HCT116 (cell line): ENCODE results near the gene TBRG4. TPM values are rescaled to one million over a fixed set of nuclear protein-coding genes. Genes with fewer than 3 reads are reported as not detected.
A peak's percentile ranks its signal among the peaks of the same experiment; 100 is the strongest.

Source experiments
- ATAC-seq: fragments of 200-7000 bp; cut with Tn5 transposase; 2 replicates; pipeline ENCODE4 v1.9.1; 2020; ENCODE audit warnings: mild to moderate bottlenecking, moderate library complexity
- BruUV-seq: library from RNA; stranded (reverse); fragments of 400-500 nt; replicated peaks from 2 replicates; lab custom pipeline; 2021; lab: Mats Ljungman, UMichigan
- CTCF ChIA-PET: fragments of 300-600 bp; sonication (Branson Sonifier 250); formaldehyde crosslinking; loops from one replicate; lab custom pipeline; 2021; ENCODE audit warnings: antibody characterized with exemption; lab: Charles Lee
- POLR2A ChIA-PET: fragments of 300-600, 350-600 bp; sonication (Branson Sonifier 250); formaldehyde crosslinking; loops from one replicate; lab custom pipeline; 2021; ENCODE audit warnings: antibody characterized with exemption; lab: Charles Lee
- RAD21 ChIA-PET, 2 experiments: fragments of 300-600 bp; sonication (Branson Sonifier 250); formaldehyde crosslinking; loops; one replicate each; lab custom pipeline; 2023; ENCODE audit warnings: low total read pairs in 2 of 2; ENCODE audit not compliant: uncharacterized antibody in 2 of 2, unreplicated experiment in 2 of 2, low non-redundant PET in 1 of 2; lab: Charles Lee
- DNase-seq: peaks from one replicate; pipeline ENCODE4 v3.0.0-alpha.2; 2010; ENCODE audit warnings: low read depth, low spot score
- H2AFZ ChIP-seq: fragments of 200-600 bp; shearing (Covaris generic), sonication (generic); 2 replicates; pipeline ENCODE4 v1.6.1; 2017; ENCODE audit warnings: low read depth, mixed run types, mixed read lengths, antibody characterized with exemption, low read length; ENCODE audit not compliant: poor library complexity, severe bottlenecking
- H3K27ac ChIP-seq: 2 replicates; pipeline ENCODE4 v1.5.1; 2012; ENCODE audit warnings: low read depth, low read length
- H3K27me3 ChIP-seq: fragments of 200-600 bp; sonication (generic); 2 replicates; pipeline ENCODE4 v1.6.1; 2016; ENCODE audit warnings: mixed run types, low read length, mixed read lengths; ENCODE audit not compliant: insufficient read depth
- H3K36me3 ChIP-seq, 2 experiments: fragments of 200-500 bp in 1 of 2; fragments of 200-600 bp in 1 of 2; sonication (Bioruptor generic) in 1 of 2; sonication (generic) in 1 of 2; 2 replicates each; pipeline versions ENCODE4 v1.5.1 to v1.6.1; 2014 to 2016; ENCODE audit warnings: low read length in 2 of 2, inconsistent platforms in 1 of 2, mixed read lengths in 1 of 2, mixed run types in 1 of 2; ENCODE audit not compliant: insufficient read depth in 2 of 2, control insufficient read depth in 1 of 2
- H3K4me1 ChIP-seq, 2 experiments: fragments of 200-600 bp in 1 of 2; sonication (generic) in 1 of 2; 2 replicates each; pipeline versions ENCODE4 v1.5.1 to v1.6.1; 2012 to 2017; ENCODE audit warnings: low read length in 2 of 2, inconsistent platforms in 1 of 2, mild to moderate bottlenecking in 1 of 2, mixed read lengths in 1 of 2, mixed run types in 1 of 2, moderate library complexity in 1 of 2; ENCODE audit not compliant: insufficient read depth in 2 of 2, control insufficient read depth in 1 of 2
- H3K4me2 ChIP-seq: fragments of 200-600 bp; sonication (generic); 2 replicates; pipeline ENCODE4 v1.6.1; 2017; ENCODE audit warnings: mixed run types, low read length, mixed read lengths
- H3K4me3 ChIP-seq, 2 experiments: fragments of 200-600 bp in 1 of 2; sonication (generic) in 1 of 2; replicated peaks in 1 of 2; 2 replicates each; pipeline ENCODE4 v1.5.1; 2011 to 2016; ENCODE audit warnings: low read length in 2 of 2, control low read depth in 1 of 2, low read depth in 1 of 2, mild to moderate bottlenecking in 1 of 2, mixed read lengths in 1 of 2, mixed run types in 1 of 2
- H3K79me2 ChIP-seq: fragments of 200-600 bp; sonication (generic); 2 replicates; pipeline ENCODE4 v1.6.1; 2017; ENCODE audit warnings: mild to moderate bottlenecking, mixed run types, low read length, moderate library complexity, mixed read lengths; ENCODE audit not compliant: insufficient read depth
- H3K9ac ChIP-seq: fragments of 200-600 bp; sonication (generic); 2 replicates; pipeline ENCODE4 v1.6.1; 2016; ENCODE audit warnings: low read length, mixed read lengths
- H3K9me2 ChIP-seq: fragments of 200-600 bp; sonication (generic), shearing (Covaris generic); 2 replicates; pipeline ENCODE4 v1.6.1; 2017; ENCODE audit warnings: mixed run types, mild to moderate bottlenecking, moderate library complexity; ENCODE audit not compliant: insufficient read depth
- H3K9me3 ChIP-seq, 2 experiments: fragments of 200-500 bp in 1 of 2; fragments of 200-600 bp in 1 of 2; sonication (Bioruptor generic) in 1 of 2; sonication (generic) in 1 of 2; 2 replicates each; pipeline ENCODE4 v1.6.1; 2014 to 2017; ENCODE audit warnings: low read length in 2 of 2, mixed read lengths in 2 of 2, inconsistent platforms in 1 of 2, low read depth in 1 of 2, mild to moderate bottlenecking in 1 of 2, mixed run types in 1 of 2, moderate library complexity in 1 of 2; ENCODE audit not compliant: control insufficient read depth in 1 of 2, insufficient read depth in 1 of 2
- H4K20me1 ChIP-seq: fragments of 200-600 bp; sonication (generic), shearing (Covaris generic); 2 replicates; pipeline ENCODE4 v1.6.1; 2017; ENCODE audit warnings: mixed run types, mild to moderate bottlenecking, moderate library complexity; ENCODE audit not compliant: insufficient read depth
- CBX3 ChIP-seq: IDR thresholded peaks from 2 replicates; pipeline ENCODE4 v1.6.1; 2012; ENCODE audit warnings: low read depth
- CEBPB ChIP-seq: IDR thresholded peaks from 2 replicates; pipeline ENCODE4 v1.6.1; 2012; ENCODE audit warnings: low read depth
- EGR1 ChIP-seq: IDR thresholded peaks from 2 replicates; pipeline ENCODE4 v1.6.1; 2012; ENCODE audit warnings: low read depth
- ELF1 ChIP-seq: IDR thresholded peaks from 2 replicates; pipeline ENCODE4 v1.6.1; 2012; ENCODE audit warnings: low read depth, borderline replicate concordance
- EZH2phosphoT487 ChIP-seq: fragments of 200-600 bp; IDR thresholded peaks from 2 replicates; pipeline ENCODE4 v1.6.1; 2018; ENCODE audit warnings: antibody characterized with exemption, borderline replicate concordance
- FOSL1 ChIP-seq: IDR thresholded peaks from 2 replicates; pipeline ENCODE4 v1.6.1; 2012; ENCODE audit warnings: low read depth
- JUND ChIP-seq: IDR thresholded peaks from 2 replicates; pipeline ENCODE4 v1.6.1; 2012
- POLR2A ChIP-seq: IDR thresholded peaks from 2 replicates; pipeline ENCODE4 v1.7.0; 2011; ENCODE audit warnings: borderline replicate concordance; ENCODE audit not compliant: insufficient read depth, insufficient read length; ENCODE audit errors: extremely low read depth
- RAD21 ChIP-seq: IDR thresholded peaks from 2 replicates; pipeline ENCODE4 v1.6.1; 2012; ENCODE audit warnings: low read depth, mild to moderate bottlenecking
- SIN3A ChIP-seq: IDR thresholded peaks from 2 replicates; pipeline ENCODE4 v1.6.1; 2012; ENCODE audit warnings: low read depth
- SP1 ChIP-seq: IDR thresholded peaks from 2 replicates; pipeline ENCODE4 v1.6.1; 2012; ENCODE audit warnings: low read depth
- SRF ChIP-seq: IDR thresholded peaks from 2 replicates; pipeline ENCODE4 v1.6.1; 2012; ENCODE audit warnings: low read depth
- YY1 ChIP-seq: IDR thresholded peaks from 2 replicates; pipeline ENCODE4 v1.6.1; 2011; ENCODE audit warnings: low read length, low read depth, moderate library complexity, mild to moderate bottlenecking; ENCODE audit not compliant: insufficient replicate concordance; ENCODE audit errors: extremely low read depth
- ZFX ChIP-seq: fragments of 450-650 bp; IDR thresholded peaks from 2 replicates; pipeline ENCODE4 v1.6.1; 2017
- ZNF274 ChIP-seq: fragments of 200-500 bp; sonication (Bioruptor generic); IDR thresholded peaks from 2 replicates; pipeline ENCODE4 v1.6.1; 2014; ENCODE audit warnings: mild to moderate bottlenecking, low read depth, low read length, inconsistent platforms
- intact Hi-C: fragments of 100-400 bp; cut with micrococcal nuclease; formaldehyde crosslinking; loops from 2 replicates; pipeline ENCODE4 v1.10.0; 2022
- total RNA-seq: library from RNA; stranded (reverse); gene quantifications from one replicate; pipeline ENCODE4 v1.2.1, GENCODE V29; 2021; ENCODE audit not compliant: unreplicated experiment
- TF ChIP-seq, protein P1 (sequence below): IDR thresholded peaks from 2 replicates; pipeline ENCODE4 v1.6.1; 2011; ENCODE audit warnings: mild to moderate bottlenecking, low read length, moderate library complexity; ENCODE audit not compliant: insufficient replicate concordance; ENCODE audit errors: extremely low read depth
- TF ChIP-seq, protein P2 (sequence below), 3 experiments: fragments of 200-600 bp in 1 of 3; sonication (generic) in 1 of 3; IDR thresholded peaks in 2 of 3; conservative IDR thresholded peaks in 1 of 3; 2 replicates each; pipeline ENCODE4 v1.5.1; 2012 to 2017; ENCODE audit warnings: low read depth in 2 of 3, low read length in 2 of 3, antibody characterized with exemption in 1 of 3, borderline replicate concordance in 1 of 3, control low read depth in 1 of 3, mild to moderate bottlenecking in 1 of 3, mixed read lengths in 1 of 3, mixed run types in 1 of 3, moderate library complexity in 1 of 3; ENCODE audit not compliant: insufficient read depth in 1 of 3
- TF ChIP-seq, protein P3 (sequence below): IDR thresholded peaks from 2 replicates; pipeline ENCODE4 v1.6.1; 2012
- TF ChIP-seq, protein P4 (sequence below): IDR thresholded peaks from 2 replicates; pipeline ENCODE4 v1.6.1; 2012; ENCODE audit warnings: low read depth
- TF ChIP-seq, protein P5 (sequence below): IDR thresholded peaks from 2 replicates; pipeline ENCODE4 v1.6.1; 2012

Gene TBRG4
- total RNA-seq, 1 experiment from 2014 or later = 136 TPM

DNA sequence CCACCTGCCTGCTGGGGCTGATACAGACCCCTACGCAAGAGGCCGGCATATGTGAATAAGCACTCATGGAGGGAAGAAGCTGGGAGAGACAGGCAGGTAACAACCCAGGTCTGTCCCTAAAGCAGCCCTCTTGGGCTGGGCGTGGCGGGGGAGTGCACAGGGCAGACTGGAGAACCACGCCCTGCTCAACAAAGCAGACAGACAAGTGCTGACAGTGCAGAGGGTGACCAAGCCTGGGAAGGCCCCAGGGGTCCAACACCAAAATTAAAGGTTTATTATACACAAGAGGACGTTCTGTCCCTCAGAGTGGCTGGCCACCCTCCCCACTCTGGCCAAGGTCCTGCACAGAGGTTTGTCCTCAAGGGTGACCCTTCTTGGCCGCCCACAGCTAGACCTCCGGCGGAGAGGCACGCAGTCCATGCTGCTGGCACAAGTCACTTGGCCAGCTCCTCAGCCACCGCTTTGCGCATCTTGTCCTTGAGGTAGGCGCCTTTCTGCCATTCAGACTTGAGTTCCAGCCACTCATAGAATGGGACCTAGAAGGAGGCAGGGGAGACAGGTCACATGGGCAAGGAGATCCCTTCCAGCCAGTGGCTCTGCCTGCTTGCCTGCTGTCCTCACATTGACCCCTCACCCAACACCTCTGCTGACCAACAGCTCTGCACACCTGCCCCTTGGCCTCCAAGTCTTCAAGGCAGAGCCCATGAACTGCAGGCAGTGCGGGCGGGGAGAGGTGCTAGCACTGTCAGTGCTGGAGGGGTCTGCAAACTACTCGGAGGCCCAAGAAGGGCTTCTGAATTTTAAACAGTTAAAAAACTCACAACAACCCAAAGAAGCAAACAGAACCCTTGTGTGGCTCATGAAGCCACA is 11.4 kb downstream of the TBRG4 start:
- intact Hi-C loops = no loop called here
- Histone ChIP-seq H4K20me1 (no peaks in the 10 kb centered on the region), H3K4me3 (no peak overlapping the region), H3K27me3 (no peaks in the 10 kb centered on the region), H3K4me2 (no peak overlapping the region), H3K9ac (no peak overlapping the region), H3K9me2 (no peaks in the 10 kb centered on the region), H3K4me1 (no peaks in the 10 kb centered on the region), H3K36me3 (peaks cover 44 to 52% of the 10 kb centered on the region in 2 experiments), H3K27ac (no peak overlapping the region), H2AFZ (no peak overlapping the region), H3K79me2 (peaks cover 25% of the 10 kb centered on the region; the same call in 1 of the 2 replicates), H3K9me3 (0 out of 4 replicates have a peak, but pooled peaks cover 0 to under 1% of the 10 kb centered on the region in 2 experiments)
- ChIA-PET CTCF (no interaction called here), RAD21 (no interaction called here), POLR2A (no interaction called here)
- DNase-seq (no peak), ATAC-seq (peak; percentile 33)
- no TSS peak for BruUV-seq
- TF ChIP-seq EZH2phosphoT487 = no peak
- TF ChIP-seq, protein P1, sequence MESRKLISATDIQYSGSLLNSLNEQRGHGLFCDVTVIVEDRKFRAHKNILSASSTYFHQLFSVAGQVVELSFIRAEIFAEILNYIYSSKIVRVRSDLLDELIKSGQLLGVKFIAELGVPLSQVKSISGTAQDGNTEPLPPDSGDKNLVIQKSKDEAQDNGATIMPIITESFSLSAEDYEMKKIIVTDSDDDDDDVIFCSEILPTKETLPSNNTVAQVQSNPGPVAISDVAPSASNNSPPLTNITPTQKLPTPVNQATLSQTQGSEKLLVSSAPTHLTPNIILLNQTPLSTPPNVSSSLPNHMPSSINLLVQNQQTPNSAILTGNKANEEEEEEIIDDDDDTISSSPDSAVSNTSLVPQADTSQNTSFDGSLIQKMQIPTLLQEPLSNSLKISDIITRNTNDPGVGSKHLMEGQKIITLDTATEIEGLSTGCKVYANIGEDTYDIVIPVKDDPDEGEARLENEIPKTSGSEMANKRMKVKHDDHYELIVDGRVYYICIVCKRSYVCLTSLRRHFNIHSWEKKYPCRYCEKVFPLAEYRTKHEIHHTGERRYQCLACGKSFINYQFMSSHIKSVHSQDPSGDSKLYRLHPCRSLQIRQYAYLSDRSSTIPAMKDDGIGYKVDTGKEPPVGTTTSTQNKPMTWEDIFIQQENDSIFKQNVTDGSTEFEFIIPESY = no peak
- TF ChIP-seq CBX3 = no peak
- TF ChIP-seq CEBPB = no peak
- TF ChIP-seq SP1 = no peak
- TF ChIP-seq EGR1 = no peak
- no peak for TF ChIP-seq JUND
- no peak for TF ChIP-seq FOSL1
- no peak for TF ChIP-seq ELF1
- TF ChIP-seq SIN3A = no peak
- TF ChIP-seq, protein P2, sequence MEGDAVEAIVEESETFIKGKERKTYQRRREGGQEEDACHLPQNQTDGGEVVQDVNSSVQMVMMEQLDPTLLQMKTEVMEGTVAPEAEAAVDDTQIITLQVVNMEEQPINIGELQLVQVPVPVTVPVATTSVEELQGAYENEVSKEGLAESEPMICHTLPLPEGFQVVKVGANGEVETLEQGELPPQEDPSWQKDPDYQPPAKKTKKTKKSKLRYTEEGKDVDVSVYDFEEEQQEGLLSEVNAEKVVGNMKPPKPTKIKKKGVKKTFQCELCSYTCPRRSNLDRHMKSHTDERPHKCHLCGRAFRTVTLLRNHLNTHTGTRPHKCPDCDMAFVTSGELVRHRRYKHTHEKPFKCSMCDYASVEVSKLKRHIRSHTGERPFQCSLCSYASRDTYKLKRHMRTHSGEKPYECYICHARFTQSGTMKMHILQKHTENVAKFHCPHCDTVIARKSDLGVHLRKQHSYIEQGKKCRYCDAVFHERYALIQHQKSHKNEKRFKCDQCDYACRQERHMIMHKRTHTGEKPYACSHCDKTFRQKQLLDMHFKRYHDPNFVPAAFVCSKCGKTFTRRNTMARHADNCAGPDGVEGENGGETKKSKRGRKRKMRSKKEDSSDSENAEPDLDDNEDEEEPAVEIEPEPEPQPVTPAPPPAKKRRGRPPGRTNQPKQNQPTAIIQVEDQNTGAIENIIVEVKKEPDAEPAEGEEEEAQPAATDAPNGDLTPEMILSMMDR (IDR thresholded peaks at IDR 0.05 in 2 of 3, conservative IDR thresholded peaks at IDR 0.05 in 1 of 3; ENCODE audit: borderline replicate concordance in 1 of 3, insufficient read depth in 1 of 3, low read depth in 2 of 3, low read length in 2 of 3) = no peak
- TF ChIP-seq, protein P3, sequence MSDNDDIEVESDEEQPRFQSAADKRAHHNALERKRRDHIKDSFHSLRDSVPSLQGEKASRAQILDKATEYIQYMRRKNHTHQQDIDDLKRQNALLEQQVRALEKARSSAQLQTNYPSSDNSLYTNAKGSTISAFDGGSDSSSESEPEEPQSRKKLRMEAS = no peak
- TF ChIP-seq ZNF274 = no peak
- TF ChIP-seq ZFX = no peak
- TF ChIP-seq YY1 = no peak
- no peak for TF ChIP-seq SRF
- TF ChIP-seq, protein P4, sequence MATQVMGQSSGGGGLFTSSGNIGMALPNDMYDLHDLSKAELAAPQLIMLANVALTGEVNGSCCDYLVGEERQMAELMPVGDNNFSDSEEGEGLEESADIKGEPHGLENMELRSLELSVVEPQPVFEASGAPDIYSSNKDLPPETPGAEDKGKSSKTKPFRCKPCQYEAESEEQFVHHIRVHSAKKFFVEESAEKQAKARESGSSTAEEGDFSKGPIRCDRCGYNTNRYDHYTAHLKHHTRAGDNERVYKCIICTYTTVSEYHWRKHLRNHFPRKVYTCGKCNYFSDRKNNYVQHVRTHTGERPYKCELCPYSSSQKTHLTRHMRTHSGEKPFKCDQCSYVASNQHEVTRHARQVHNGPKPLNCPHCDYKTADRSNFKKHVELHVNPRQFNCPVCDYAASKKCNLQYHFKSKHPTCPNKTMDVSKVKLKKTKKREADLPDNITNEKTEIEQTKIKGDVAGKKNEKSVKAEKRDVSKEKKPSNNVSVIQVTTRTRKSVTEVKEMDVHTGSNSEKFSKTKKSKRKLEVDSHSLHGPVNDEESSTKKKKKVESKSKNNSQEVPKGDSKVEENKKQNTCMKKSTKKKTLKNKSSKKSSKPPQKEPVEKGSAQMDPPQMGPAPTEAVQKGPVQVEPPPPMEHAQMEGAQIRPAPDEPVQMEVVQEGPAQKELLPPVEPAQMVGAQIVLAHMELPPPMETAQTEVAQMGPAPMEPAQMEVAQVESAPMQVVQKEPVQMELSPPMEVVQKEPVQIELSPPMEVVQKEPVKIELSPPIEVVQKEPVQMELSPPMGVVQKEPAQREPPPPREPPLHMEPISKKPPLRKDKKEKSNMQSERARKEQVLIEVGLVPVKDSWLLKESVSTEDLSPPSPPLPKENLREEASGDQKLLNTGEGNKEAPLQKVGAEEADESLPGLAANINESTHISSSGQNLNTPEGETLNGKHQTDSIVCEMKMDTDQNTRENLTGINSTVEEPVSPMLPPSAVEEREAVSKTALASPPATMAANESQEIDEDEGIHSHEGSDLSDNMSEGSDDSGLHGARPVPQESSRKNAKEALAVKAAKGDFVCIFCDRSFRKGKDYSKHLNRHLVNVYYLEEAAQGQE = no peak
- TF ChIP-seq POLR2A = no peak
- no peak for TF ChIP-seq RAD21
- TF ChIP-seq, protein P5, sequence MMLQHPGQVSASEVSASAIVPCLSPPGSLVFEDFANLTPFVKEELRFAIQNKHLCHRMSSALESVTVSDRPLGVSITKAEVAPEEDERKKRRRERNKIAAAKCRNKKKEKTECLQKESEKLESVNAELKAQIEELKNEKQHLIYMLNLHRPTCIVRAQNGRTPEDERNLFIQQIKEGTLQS = no peak
